ENCODE data around the gene YBEY.

DNA sequence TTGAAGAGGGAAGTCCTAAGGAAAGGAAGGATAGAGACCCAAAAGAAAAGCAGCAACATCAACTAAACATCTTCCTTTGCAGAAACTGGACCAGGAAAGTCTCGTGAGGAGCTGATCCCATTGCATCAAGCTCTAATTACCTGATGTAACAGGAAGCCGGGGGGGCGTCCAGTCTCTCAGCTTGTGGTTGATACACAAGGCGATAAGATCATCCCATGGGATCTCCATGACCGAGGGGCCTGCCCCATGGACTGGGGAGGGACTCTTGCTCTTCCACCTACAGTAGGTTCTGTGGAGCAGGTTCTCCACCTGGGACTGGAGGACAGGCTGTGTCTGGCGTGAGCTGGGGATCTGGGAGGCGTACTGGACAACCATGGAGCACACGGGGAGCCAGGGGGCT lies 42.8 kb upstream of the YBEY start:
- TF ChIP-seq EZH2 (IDR thresholded peaks at IDR 0.05; ENCODE audit: insufficient read depth, poor library complexity, severe bottlenecking) (no peak), EZH2phosphoT487 (IDR thresholded peaks at IDR 0.05; ENCODE audit: insufficient read depth, low read depth) (no peak)

All from GM23248 (cell line).